ENCODE data around the gene UST.
"Not testable (repeated sequence)": the region's sequence is repeated elsewhere in the genome, so short reads cannot be mapped to it uniquely, and the experiment has no call there.

UST gene

DNA sequence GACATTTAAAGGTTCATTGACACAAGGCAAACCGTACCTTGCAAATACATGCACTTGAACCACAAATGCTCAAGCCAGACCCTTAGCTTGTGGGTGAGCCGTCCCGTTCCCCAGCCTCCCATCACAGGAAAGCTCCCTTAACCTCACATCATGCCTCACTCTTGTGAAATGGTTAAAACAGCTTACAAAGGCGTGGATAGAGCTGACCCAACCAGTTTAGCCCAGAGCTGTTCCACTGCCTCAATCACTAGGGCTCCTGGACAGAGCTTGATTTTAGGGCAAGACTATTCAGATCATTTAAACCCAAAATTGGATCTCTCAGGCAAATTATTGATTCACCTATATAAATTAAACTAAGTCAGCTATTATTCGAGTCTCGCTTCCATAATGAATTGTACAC is 341.1 kb downstream of the UST start:
- Histone ChIP-seq H3K27ac (no peak overlapping the region), H3K9ac (no peak overlapping the region), H3K36me3 (no peaks in the 10 kb centered on the region), H3K4me1 (peaks cover 19% of the 10 kb centered on the region), H3K4me3 (no peak overlapping the region), H3K4me2 (no peak overlapping the region), H4K20me1 (no peaks in the 10 kb centered on the region), H3K9me3 (no peaks in the 10 kb centered on the region), H3K27me3 (no peaks in the 10 kb centered on the region)
- no peak for TF ChIP-seq Cebpa-rat (IDR thresholded peaks at IDR 0.05)

DNA sequence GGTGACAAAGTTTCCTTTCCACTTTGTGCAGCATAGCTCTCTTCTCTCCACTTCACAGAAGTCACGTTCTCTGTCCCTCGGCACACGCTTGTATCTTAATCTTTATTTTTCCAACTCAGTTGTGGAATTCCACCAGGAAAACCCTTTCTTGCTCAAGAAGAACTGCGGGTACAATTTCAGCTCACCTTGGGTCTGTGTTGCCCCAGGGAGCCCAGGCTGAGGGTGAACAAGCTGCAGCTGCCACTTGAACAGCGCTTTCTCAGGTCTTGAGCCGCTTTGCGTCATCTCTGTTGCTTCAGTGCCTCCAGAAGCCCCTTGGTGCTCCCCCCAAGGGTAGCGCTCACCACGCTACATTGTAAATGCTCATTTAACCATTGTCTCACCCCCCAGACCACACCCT is 341.5 kb downstream of the UST start:
- H3K27me3 ChIP-seq: no peaks in the 10 kb centered on the region
- H3K4me2 ChIP-seq: no peak overlapping the region
- no peaks in the 10 kb centered on the region for H3K9me3 ChIP-seq
- no peak overlapping the region for H3K9ac ChIP-seq
- no peaks in the 10 kb centered on the region for H4K20me1 ChIP-seq
- TF ChIP-seq Cebpa-rat (IDR thresholded peaks at IDR 0.05): no peak
- peaks cover 20% of the 10 kb centered on the region for H3K4me1 ChIP-seq
- H3K4me3 ChIP-seq: no peak overlapping the region
- no peaks in the 10 kb centered on the region for H3K36me3 ChIP-seq
- no peak overlapping the region for H3K27ac ChIP-seq

DNA sequence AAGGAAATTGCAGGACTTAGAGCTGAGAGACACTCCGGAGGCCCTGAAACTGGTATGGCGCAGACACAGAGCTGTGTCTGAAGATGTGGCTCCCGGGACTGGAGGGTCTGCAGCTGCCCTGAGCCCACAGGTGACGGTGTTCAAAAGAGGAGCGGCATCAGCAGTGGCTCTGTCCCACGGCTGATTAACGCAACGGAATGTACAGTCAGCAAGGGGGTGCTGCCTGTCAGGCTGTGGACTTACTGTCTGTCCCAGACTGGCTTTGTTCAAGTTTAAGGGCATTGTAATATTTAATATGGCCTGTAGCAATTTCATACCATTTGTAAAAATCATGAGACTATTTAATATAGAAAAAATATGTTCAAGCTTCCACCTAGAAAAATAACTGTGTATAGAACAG is 342.7 kb downstream of the UST start:
- no peak overlapping the region for H3K4me2 ChIP-seq
- TF ChIP-seq Cebpa-rat (IDR thresholded peaks at IDR 0.05): no peak
- H3K9me3 ChIP-seq: no peaks in the 10 kb centered on the region
- no peaks in the 10 kb centered on the region for H3K27me3 ChIP-seq
- H3K4me1 ChIP-seq: peaks cover 21% of the 10 kb centered on the region
- no peaks in the 10 kb centered on the region for H4K20me1 ChIP-seq
- no peak overlapping the region for H3K27ac ChIP-seq
- H3K4me3 ChIP-seq: no peak overlapping the region
- H3K36me3 ChIP-seq: no peaks in the 10 kb centered on the region
- no peak overlapping the region for H3K9ac ChIP-seq

DNA sequence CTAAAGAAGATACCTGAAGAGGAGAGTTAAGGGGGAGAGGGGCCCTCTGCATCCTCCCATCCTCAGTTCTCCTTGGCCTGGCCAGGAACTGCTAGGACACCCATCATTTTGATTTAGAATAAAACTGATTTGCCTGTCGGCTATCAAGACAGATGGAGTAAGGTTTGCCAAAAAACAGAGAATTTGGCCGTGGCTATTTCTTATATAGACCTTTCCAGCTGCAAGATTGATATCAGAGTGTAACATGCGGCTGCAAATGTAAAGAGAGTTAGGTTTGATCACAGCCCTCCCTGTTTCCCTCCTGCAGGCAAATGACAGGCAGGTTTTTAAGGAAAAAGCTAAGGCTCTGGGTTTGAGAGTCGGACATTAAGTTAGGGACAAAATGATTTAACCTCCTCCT is 344.1 kb downstream of the UST start:
- H3K27me3 ChIP-seq: no peaks in the 10 kb centered on the region
- H3K4me1 ChIP-seq: peaks cover 24% of the 10 kb centered on the region
- no peak overlapping the region for H3K4me2 ChIP-seq
- H3K36me3 ChIP-seq: no peaks in the 10 kb centered on the region
- no peaks in the 10 kb centered on the region for H4K20me1 ChIP-seq
- no peak for TF ChIP-seq Cebpa-rat (IDR thresholded peaks at IDR 0.05)
- no peak overlapping the region for H3K27ac ChIP-seq
- no peak overlapping the region for H3K4me3 ChIP-seq
- H3K9ac ChIP-seq: no peak overlapping the region
- H3K9me3 ChIP-seq: no peaks in the 10 kb centered on the region

DNA sequence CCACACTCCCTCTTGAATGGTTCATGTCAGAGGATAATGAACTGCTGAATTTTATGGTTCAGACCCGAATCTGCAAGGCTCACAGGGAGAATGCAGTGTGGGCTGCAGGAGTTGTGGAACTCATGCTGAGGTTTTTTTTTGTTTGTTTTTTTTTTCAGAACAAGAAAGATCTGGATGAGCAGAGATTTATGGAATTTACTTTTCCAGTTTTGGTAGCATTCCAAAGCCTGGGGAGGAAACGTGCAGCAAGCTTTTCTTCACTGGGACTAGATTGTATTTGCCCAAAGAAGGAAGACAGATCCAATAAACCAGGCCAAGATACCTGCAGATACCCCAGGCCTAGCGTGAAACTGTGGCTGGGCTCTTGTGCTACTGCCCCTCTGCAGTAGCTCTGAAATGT is 346.8 kb downstream of the UST start:
- no peaks in the 10 kb centered on the region for H4K20me1 ChIP-seq
- H3K36me3 ChIP-seq: no peaks in the 10 kb centered on the region; the same call in 1 of the 2 replicates
- no peak overlapping the region for H3K4me3 ChIP-seq
- H3K27me3 ChIP-seq: no peaks in the 10 kb centered on the region
- peaks cover 22% of the 10 kb centered on the region for H3K9me3 ChIP-seq
- no peak overlapping the region for H3K4me2 ChIP-seq
- TF ChIP-seq Cebpa-rat (IDR thresholded peaks at IDR 0.05): no peak
- peaks cover 24% of the 10 kb centered on the region for H3K4me1 ChIP-seq
- H3K9ac ChIP-seq: no peak overlapping the region
- H3K27ac ChIP-seq: no peak overlapping the region

DNA sequence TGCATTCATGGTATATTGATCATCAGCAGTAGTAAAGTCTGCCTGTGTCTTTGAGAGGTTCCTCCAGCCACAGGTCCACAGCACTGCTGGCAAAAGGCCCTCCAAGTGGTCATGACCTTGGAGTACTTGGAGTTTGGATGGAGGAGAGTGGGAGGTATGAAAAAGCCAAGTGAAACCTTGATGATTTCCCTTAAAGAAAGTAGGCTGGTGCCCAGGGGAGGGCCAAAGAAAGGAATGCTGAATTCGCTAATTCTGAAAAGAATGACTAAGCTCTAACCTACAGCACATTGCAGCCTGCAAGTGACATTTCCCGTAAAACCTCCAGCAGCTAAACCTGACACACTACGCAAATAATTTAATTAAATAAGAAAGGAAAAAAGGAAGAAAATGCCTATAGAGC is 347.3 kb downstream of the UST start:
- no peaks in the 10 kb centered on the region for H3K27me3 ChIP-seq
- no peak overlapping the region for H3K9ac ChIP-seq
- peaks cover 26% of the 10 kb centered on the region for H3K9me3 ChIP-seq
- H3K27ac ChIP-seq: no peak overlapping the region
- no peaks in the 10 kb centered on the region for H4K20me1 ChIP-seq
- H3K4me3 ChIP-seq: no peak overlapping the region
- TF ChIP-seq Cebpa-rat (IDR thresholded peaks at IDR 0.05): no peak
- H3K4me1 ChIP-seq: peaks cover 24% of the 10 kb centered on the region
- H3K4me2 ChIP-seq: no peak overlapping the region
- H3K36me3 ChIP-seq: no peaks in the 10 kb centered on the region; the same call in 1 of the 2 replicates

DNA sequence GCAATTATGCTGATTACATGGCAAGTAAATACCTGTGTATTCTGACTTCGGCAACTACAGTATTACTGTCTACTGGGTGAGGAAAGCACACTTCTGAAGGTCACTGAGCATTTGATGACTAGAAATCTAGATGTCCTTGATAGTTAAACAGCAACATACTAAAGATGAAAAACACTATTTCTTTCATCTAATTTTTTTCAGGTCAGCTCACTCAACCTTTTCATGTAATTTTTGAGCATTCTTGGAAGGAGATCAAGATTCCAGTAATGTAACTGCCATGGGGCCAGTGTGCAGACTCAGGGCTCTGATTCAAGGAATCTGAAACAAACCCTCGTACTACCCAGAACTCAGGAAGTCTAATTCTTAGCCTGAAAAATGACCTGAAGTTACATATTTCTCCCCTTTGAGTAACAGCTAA is 348.1 kb downstream of the UST start:
- TF ChIP-seq Cebpa-rat (IDR thresholded peaks at IDR 0.05): no peak
- peaks cover 26% of the 10 kb centered on the region for H3K9me3 ChIP-seq
- H3K36me3 ChIP-seq: no peaks in the 10 kb centered on the region; the same call in 1 of the 2 replicates
- no peak overlapping the region for H3K4me3 ChIP-seq
- H3K4me1 ChIP-seq: peaks cover 24% of the 10 kb centered on the region
- no peak overlapping the region for H3K4me2 ChIP-seq
- H3K9ac ChIP-seq: no peak overlapping the region
- no peaks in the 10 kb centered on the region for H4K20me1 ChIP-seq
- no peak overlapping the region for H3K27ac ChIP-seq
- no peaks in the 10 kb centered on the region for H3K27me3 ChIP-seq

DNA sequence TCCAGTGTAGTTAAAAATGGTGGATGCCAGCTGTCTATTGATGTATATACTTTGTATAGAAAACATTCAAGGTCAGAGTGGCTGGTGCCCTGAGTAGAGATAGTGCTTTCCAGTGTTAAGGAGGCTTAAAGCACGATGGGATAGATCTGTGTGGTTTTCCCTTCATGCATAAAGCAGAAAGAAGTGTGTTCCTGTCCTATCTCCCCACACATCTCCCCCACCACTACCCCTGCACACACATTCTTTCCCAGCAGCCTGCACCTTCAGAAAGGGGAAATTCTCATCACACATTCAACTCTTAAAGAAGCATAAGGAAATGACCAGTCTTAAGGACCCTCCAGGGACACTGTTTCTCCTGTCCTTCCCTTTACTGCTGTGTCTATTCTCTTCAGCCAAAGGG is 349.0 kb downstream of the UST start:
- H3K27ac ChIP-seq: no peak overlapping the region
- peaks cover 24% of the 10 kb centered on the region for H3K4me1 ChIP-seq
- H3K4me3 ChIP-seq: no peak overlapping the region
- no peaks in the 10 kb centered on the region for H4K20me1 ChIP-seq
- peaks cover 26% of the 10 kb centered on the region for H3K9me3 ChIP-seq
- H3K4me2 ChIP-seq: no peak overlapping the region
- H3K27me3 ChIP-seq: no peaks in the 10 kb centered on the region
- TF ChIP-seq Cebpa-rat (IDR thresholded peaks at IDR 0.05): no peak
- no peaks in the 10 kb centered on the region; the same call in 1 of the 2 replicates for H3K36me3 ChIP-seq
- no peak overlapping the region for H3K9ac ChIP-seq

DNA sequence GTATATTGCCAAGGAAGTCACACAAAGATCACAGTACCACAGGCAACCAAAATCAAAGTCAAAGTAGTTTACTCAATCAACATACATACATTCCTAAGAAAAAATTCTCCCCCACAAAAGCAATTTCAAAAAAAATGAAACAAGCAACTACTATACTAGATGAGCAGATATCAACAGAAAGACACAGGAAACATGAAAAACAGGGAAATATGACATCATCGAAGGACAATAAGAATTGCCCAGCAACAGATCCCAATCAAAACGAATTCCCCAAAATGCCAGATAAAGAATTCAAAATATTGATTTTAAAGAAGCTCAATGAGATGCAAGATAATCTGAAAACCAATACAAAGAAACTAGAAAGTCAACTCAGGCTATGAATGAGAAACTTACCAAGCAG is 351.0 kb downstream of the UST start:
- H3K4me3 ChIP-seq: no peak overlapping the region
- no peak overlapping the region for H3K9ac ChIP-seq
- peaks cover 10% of the 10 kb centered on the region for H3K4me1 ChIP-seq
- H3K4me2 ChIP-seq: no peak overlapping the region
- TF ChIP-seq Cebpa-rat (IDR thresholded peaks at IDR 0.05): no peak
- no peaks in the 10 kb centered on the region for H4K20me1 ChIP-seq
- H3K9me3 ChIP-seq: peaks cover 26% of the 10 kb centered on the region
- no peak overlapping the region for H3K27ac ChIP-seq
- no peaks in the 10 kb centered on the region for H3K27me3 ChIP-seq
- no peaks in the 10 kb centered on the region; the same call in 1 of the 2 replicates for H3K36me3 ChIP-seq

DNA sequence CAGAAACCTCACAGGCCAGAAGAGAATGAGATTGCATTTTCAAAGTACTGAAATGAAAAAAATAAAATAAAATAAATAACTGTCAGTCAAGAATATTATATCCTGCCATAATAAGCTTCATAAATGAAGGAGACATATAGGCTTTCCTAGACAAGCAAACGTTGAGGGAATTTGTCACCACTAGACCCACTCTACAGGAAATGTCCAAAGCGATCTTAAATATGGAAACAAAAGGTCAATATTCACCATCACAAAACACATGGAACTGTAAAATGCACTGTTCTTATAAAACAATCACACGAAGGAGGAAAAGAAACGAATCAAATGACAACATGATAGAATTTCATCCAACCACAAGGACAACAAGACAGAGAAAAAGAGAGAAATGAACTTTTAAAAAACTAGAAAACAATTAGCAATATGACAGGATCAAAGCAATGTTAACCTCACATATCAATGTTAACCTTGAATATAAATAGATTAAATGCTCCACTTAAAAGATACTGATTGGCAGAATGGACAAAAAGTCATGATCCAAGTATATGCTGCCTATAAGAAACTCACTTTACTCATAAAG is 352.0 kb downstream of the UST start:
- Histone ChIP-seq H3K36me3 (no peaks in the 10 kb centered on the region; the same call in 1 of the 2 replicates), H3K27me3 (no peaks in the 10 kb centered on the region), H3K4me1 (0 out of 2 replicates have a peak, but pooled peaks cover 3% of the 10 kb centered on the region), H3K4me3 (no peak overlapping the region), H3K4me2 (no peak overlapping the region), H3K27ac (no peak overlapping the region), H3K9ac (no peak overlapping the region), H4K20me1 (no peaks in the 10 kb centered on the region), H3K9me3 (peaks cover 26% of the 10 kb centered on the region)
- TF ChIP-seq Cebpa-rat (IDR thresholded peaks at IDR 0.05): no peak

DNA sequence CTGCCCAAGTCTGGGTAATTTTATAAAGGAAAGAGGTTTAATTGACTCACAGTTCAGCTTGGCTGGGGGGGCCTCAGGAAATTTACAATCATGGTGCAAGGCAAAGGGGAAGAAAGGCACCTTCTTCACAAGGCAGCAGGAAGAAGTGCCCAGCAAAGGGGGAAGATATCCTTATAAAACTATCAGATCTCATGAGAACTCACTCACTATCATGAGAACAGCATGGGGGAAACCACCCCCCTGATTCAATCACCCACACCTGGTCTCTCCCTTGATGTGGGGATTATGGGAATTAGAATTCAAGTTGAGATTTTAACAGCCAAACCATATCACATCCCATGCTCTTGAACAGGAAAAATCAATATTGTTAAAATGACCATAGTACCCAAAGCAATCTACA is 355.5 kb downstream of the UST start:
- no peak overlapping the region for H3K4me2 ChIP-seq
- H4K20me1 ChIP-seq: no peaks in the 10 kb centered on the region
- H3K27me3 ChIP-seq: no peaks in the 10 kb centered on the region
- no peak overlapping the region for H3K9ac ChIP-seq
- H3K9me3 ChIP-seq: peaks cover 17% of the 10 kb centered on the region
- no peak for TF ChIP-seq Cebpa-rat (IDR thresholded peaks at IDR 0.05)
- no peak overlapping the region for H3K4me3 ChIP-seq
- H3K27ac ChIP-seq: no peak overlapping the region
- H3K4me1 ChIP-seq: no peaks in the 10 kb centered on the region
- H3K36me3 ChIP-seq: no peaks in the 10 kb centered on the region; the same call in 1 of the 2 replicates

DNA sequence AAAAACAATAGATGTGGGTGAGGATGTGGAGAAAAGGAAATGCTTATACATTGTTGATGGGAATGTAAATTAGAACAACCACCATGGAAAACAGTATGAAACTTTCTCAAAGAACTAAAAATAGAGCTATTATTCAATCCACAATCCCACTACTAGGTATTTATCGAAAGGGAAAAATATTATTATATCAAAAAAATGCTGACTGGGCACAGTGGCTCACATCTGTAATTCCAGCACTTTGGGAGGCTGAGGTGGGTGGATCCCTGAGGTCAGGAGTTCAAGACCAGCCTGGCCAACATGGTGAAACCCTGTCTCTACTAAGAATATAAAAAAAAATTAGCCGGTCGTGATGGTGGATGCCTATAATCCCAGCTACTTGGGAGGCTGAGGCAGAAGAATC is 357.1 kb downstream of the UST start:
- not testable (repeated sequence) for H3K9me3 ChIP-seq, H3K4me3 ChIP-seq, H3K36me3 ChIP-seq, H3K27ac ChIP-seq, H3K4me2 ChIP-seq, H3K27me3 ChIP-seq, H4K20me1 ChIP-seq, H3K9ac ChIP-seq, H3K4me1 ChIP-seq
